Ovary (tissue), 3 donors: ENCODE measurements around the gene ZNF827.

ENCODE experiments used
- EP300 ChIP-seq: sonication (generic); formaldehyde crosslinking; IDR thresholded peaks from one replicate; pipeline ENCODE4 v1.6.1; 2017; ENCODE audit warnings: antibody characterized with exemption
- POLR2A ChIP-seq: fragments of 450-650 bp; IDR thresholded peaks from one replicate; pipeline ENCODE4 v1.6.1; 2017; ENCODE audit warnings: antibody characterized with exemption, mild to moderate bottlenecking, moderate library complexity
- TF ChIP-seq, protein P1 (sequence below), 3 donors: fragments of 450-650 bp in 2 of 3; fragments of 200-600 bp in 1 of 3; IDR thresholded peaks; one replicate each; pipeline versions ENCODE4 v1.5.1 to v1.8.0; 2016 to 2022; ENCODE audit warnings: antibody characterized with exemption in 3 of 3, mild to moderate bottlenecking in 1 of 3
- donor health status: DM: no; HTN: no; CAD: no.

DNA sequence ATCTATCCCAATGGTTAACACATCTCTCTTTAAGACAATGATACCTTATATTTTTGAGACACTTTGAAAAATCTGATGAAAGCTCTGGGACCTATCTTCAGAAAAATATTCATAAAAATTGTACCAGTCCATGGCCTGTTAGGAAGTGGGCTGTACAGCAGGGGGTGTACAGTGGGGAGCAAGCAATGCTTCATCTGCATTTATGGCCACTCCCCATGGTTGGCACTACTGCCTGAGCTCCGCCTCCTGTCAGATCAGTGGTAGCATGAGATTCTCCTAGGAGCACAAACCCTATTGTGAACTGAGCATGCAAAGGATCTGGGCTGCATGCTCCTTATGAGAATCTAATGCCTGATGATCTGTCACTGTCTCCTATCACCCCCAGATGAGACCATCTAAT is 216.1 kb downstream of the ZNF827 start:
- TF ChIP-seq, protein P1, sequence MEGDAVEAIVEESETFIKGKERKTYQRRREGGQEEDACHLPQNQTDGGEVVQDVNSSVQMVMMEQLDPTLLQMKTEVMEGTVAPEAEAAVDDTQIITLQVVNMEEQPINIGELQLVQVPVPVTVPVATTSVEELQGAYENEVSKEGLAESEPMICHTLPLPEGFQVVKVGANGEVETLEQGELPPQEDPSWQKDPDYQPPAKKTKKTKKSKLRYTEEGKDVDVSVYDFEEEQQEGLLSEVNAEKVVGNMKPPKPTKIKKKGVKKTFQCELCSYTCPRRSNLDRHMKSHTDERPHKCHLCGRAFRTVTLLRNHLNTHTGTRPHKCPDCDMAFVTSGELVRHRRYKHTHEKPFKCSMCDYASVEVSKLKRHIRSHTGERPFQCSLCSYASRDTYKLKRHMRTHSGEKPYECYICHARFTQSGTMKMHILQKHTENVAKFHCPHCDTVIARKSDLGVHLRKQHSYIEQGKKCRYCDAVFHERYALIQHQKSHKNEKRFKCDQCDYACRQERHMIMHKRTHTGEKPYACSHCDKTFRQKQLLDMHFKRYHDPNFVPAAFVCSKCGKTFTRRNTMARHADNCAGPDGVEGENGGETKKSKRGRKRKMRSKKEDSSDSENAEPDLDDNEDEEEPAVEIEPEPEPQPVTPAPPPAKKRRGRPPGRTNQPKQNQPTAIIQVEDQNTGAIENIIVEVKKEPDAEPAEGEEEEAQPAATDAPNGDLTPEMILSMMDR (IDR thresholded peaks at IDR 0.05) = no peak
- TF ChIP-seq POLR2A (no peak), EP300 (no peak)
